ENCODE measurements around the gene PCGF1.
"Not testable (repeated sequence)": the region's sequence is repeated elsewhere in the genome, so short reads cannot be mapped to it uniquely, and the experiment has no call there.

PCGF1 gene

GRCh38 chr2:74472086-74472944 is 35.2 kb downstream of the PCGF1 start, which contains the start of gene MRPL53:
TSS of gene MRPL53 (minus strand) at chr2:74472680. CDS start at chr2:74472660, 20 bp downstream.
- POLR2A ChIA-PET, result interaction anchor here (0.8 to 2.3 kb wide), 3 partner anchors 10 to 66 kb away, joined by 3 to 8 read pairs (median 4); partner anchors contain the start of genes CCDC142, TTC31 and WBP1
- no peak for TF ChIP-seq CTCF (IDR thresholded peaks at IDR 0.05; ENCODE audit: control extremely low read depth, extremely low read depth, low read depth, missing control alignments)
- DNase-seq (ENCODE audit: extremely low spot score), result peak; percentile 88
- CTCF ChIA-PET, result interaction anchor here (1.0 to 4.1 kb wide), 6 partner anchors 10 to 114 kb away, joined by 3 to 27 read pairs (median 14); partner anchors contain the start of genes CCDC142, INO80B, TTC31 and WBP1

DNA sequence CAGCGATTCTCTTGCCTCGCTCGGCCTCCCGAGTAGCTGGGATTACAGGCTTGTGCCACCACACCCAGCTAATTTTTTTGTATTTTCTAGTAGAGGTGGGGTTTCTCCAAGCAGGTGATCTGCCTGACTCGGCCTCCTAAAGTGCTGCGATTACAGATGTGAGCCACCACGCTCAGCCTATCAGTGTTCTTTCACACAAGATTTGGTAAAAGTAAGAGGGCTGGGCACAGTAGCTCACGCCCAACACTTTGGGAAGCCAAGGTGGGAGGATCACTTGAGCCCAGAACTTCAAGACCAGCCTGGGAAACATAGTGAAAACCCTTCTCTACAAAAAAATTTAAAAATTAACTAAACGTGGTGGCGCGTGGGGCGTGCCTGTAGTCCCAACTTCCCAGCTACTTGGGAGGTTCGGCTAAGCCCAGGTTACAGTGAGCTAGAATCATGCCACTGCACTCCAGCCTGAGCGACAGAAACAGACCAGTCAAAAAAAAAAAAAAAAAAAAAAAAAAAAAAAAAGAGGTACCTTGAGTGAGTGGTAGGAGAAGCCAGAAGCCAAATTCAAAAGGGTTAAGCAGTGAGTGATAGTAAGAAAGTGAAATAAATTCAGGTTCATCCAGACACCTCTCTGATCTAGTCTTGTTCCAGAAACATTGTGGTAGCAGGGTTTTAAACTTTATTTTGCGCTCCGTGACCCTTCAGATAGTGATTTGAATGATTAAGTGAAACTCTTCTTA is 36.0 kb downstream of the PCGF1 start:
- ChIA-PET CTCF (interaction anchor here (1.8 to 3.5 kb wide), 3 partner anchors 11 to 115 kb away, joined by 4 to 27 read pairs (median 24); partner anchors contain the start of genes CCDC142 and TTC31), POLR2A (interaction anchor here (0.6 to 2.3 kb wide), 3 partner anchors 11 to 178 kb away, joined by 4 to 8 read pairs (median 6); partner anchors contain the start of genes CCDC142, TTC31 and WBP1)
- TF ChIP-seq CTCF (IDR thresholded peaks at IDR 0.05; ENCODE audit: control extremely low read depth, extremely low read depth, low read depth, missing control alignments), result no peak
- no peak for DNase-seq (ENCODE audit: extremely low spot score)

GRCh38 chr2:74470742-74471141 is 36.8 kb downstream of the PCGF1 start:
- POLR2A ChIA-PET, result interaction anchor here (2.3 kb wide), 1 partner anchor 12 kb away, joined by 8 read pairs; the partner anchor contains the start of gene WBP1
- CTCF ChIA-PET; DNase-seq (ENCODE audit: extremely low spot score): not testable (repeated sequence)

GRCh38 chr2:74464406-74464805 is 43.1 kb downstream of the PCGF1 start:
- POLR2A ChIA-PET, result no interaction called here
- TF ChIP-seq CTCF (IDR thresholded peaks at IDR 0.05; ENCODE audit: control extremely low read depth, extremely low read depth, low read depth, missing control alignments), result no peak
- CTCF ChIA-PET, result interaction anchor here (1.0 to 2.2 kb wide), 5 partner anchors 10 to 18 kb away, joined by 3 to 12 read pairs (median 3); partner anchors contain the start of genes CCDC142, INO80B and TTC31
- no peak for DNase-seq (ENCODE audit: extremely low spot score)

DNA sequence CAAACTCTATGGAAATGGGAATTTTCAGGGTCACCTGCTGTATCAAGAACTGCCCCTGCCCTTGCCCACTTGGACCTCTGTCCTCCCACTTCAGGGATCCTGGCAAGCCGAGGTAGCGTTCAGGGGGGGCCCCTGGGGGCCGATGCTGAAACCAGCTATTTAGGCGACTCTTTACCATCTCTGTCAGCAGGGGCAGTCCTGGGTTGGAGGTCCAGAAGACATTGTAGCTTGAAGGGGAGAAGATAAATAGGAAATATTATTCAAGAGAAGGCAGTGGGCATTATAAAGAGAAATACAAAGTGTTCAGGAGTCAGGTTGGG is 44.7 kb downstream of the PCGF1 start:
- ChIA-PET POLR2A (no interaction called here), CTCF (interaction anchor here (2.3 kb wide), 1 partner anchor 15 kb away, joined by 4 read pairs; no protein-coding TSS in a partner anchor)
- DNase-seq (ENCODE audit: extremely low spot score), result no peak
- TF ChIP-seq CTCF (IDR thresholded peaks at IDR 0.05; ENCODE audit: control extremely low read depth, extremely low read depth, low read depth, missing control alignments), result no peak

DNA sequence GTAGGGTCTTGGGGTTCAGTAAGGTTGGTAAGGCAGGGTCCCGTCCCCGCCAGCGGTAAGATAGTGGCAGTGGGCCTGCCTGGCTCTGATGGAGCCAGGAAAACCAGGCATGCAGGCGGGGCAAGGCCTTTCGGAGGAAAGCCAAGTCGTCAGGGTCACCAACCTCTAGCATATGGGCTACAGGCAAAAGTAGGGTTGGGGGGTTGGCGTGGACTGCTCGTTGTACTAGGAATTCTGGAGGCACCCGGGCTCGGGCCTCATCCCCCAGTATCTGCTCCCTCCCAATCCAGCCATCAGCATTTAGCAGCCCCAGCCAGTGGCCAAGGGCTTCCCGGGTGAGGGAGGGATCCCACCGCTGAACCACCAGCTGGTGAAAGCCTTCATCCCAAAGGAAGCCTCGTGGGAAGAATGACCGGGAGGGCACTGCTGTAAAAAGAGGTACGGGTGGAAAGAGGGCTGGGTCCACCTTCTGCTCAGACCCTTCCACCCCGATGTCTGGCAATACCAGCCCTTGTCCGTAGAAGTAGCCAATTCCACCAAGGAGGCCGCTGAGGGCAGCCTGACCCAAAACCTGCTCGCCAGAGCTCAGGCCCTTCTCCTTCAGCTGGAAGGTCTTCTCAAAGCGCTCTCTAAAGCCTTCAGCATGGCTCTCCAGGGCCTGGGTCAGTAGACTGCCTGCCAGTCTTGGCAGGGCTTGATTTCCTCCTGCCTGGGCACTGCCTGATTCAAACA is 45.3 kb downstream of the PCGF1 start:
- ChIA-PET CTCF (interaction anchor here (1.2 to 2.3 kb wide), 4 partner anchors 14 to 125 kb away, joined by 3 to 4 read pairs (median 4); no protein-coding TSS in a partner anchor), POLR2A (no interaction called here)
- TF ChIP-seq CTCF (IDR thresholded peaks at IDR 0.05; ENCODE audit: control extremely low read depth, extremely low read depth, low read depth, missing control alignments), result no peak
- DNase-seq (ENCODE audit: extremely low spot score), result no peak

All from GM10248 (cell line).